ENCODE data around the gene TLL2.

Gene TLL2

DNA sequence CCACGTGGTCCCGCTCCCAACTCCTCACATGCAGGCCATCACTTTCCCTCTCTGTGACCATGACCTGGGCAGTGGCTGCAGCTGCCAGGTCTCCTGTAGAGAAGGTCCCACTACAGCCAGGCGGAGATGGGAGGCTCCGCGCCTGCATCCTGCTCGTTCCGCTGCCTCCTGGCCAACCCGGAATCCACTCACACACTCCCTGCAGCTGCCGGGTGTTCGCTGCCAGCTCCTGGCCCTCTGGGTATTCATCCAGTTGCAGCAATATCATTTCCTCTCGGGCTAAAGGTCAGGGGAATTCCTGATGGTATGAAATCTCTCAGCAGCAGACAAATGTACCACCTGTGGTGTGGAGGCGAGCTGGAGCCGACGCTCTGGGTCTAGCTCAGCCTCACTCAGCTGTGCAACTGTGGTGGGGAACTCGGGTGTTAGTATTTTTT, 65.7 kb downstream of the TLL2 start:
- Histone ChIP-seq H3K79me2 (ENCODE audit: low read length) (no peaks in the 10 kb centered on the region), H3K9me3 (replicated peaks; ENCODE audit: insufficient read depth, low read length) (no peaks in the 10 kb centered on the region), H3K27ac (ENCODE audit: low read length) (no peak overlapping the region), H3K9me2 (replicated peaks; ENCODE audit: insufficient read depth, low read length) (no peaks in the 10 kb centered on the region), H3K4me3 (ENCODE audit: low read length) (no peak overlapping the region), H3K9ac (ENCODE audit: low read length) (no peak overlapping the region), H3F3A (ENCODE audit: insufficient read depth, low read length) (no peaks in the 10 kb centered on the region), H3K27me3 (replicated peaks; ENCODE audit: insufficient read depth, low read length) (no peaks in the 10 kb centered on the region), H3K4me2 (ENCODE audit: low read depth, low read length) (no peak overlapping the region), H2AFZ (ENCODE audit: low read length) (no peak overlapping the region), H3K36me3 (replicated peaks; ENCODE audit: insufficient read depth, low read length) (no peaks in the 10 kb centered on the region), H3K4me1 (ENCODE audit: low read length) (no peaks in the 10 kb centered on the region), H4K20me1 (ENCODE audit: insufficient read depth, low read length) (no peaks in the 10 kb centered on the region)
- no peak for DNase-seq
- no peak for TF ChIP-seq EZH2phosphoT487 (IDR thresholded peaks at IDR 0.05; ENCODE audit: low read length)
- TF ChIP-seq, protein P1, sequence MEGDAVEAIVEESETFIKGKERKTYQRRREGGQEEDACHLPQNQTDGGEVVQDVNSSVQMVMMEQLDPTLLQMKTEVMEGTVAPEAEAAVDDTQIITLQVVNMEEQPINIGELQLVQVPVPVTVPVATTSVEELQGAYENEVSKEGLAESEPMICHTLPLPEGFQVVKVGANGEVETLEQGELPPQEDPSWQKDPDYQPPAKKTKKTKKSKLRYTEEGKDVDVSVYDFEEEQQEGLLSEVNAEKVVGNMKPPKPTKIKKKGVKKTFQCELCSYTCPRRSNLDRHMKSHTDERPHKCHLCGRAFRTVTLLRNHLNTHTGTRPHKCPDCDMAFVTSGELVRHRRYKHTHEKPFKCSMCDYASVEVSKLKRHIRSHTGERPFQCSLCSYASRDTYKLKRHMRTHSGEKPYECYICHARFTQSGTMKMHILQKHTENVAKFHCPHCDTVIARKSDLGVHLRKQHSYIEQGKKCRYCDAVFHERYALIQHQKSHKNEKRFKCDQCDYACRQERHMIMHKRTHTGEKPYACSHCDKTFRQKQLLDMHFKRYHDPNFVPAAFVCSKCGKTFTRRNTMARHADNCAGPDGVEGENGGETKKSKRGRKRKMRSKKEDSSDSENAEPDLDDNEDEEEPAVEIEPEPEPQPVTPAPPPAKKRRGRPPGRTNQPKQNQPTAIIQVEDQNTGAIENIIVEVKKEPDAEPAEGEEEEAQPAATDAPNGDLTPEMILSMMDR (IDR thresholded peaks at IDR 0.05; ENCODE audit: low read length), result no peak
- TF ChIP-seq EZH2 (optimal IDR thresholded peaks at IDR 0.05; ENCODE audit: low read depth, low read length), result no peak

DNA sequence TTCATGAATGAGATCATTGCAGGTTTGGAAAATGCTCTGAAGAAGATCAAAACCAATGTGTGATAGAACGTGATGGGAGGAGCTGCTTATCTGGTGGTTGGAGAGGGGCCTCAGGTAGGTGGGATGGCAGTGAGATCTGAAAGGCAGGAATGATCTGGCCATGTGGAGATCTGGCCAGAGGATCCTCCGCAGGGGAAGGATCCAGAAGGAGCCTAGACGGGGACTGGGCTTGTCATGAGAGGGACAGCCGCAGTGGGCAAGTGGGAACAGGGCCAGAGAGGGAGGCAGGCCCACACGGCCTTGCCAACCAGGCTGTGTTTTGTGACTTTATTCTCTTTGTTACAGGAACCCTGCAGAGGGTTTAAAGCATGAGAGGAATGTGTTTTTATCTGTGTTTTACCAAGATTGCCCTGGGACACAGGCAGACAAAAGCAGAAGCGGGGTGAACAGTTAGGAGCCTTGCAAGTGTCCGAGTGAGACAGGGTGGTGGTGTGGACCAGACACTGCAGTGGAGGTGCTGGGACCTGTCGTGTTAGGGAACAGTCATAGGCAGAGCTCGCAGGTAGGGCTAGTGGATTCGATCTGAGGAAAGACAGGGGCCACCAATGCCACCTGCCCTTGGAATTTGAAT, 66.6 kb downstream of the TLL2 start:
- Histone ChIP-seq H3K27ac (ENCODE audit: low read length) (no peak overlapping the region), H3K4me3 (ENCODE audit: low read length) (no peak overlapping the region), H3K79me2 (ENCODE audit: low read length) (no peaks in the 10 kb centered on the region)

DNA sequence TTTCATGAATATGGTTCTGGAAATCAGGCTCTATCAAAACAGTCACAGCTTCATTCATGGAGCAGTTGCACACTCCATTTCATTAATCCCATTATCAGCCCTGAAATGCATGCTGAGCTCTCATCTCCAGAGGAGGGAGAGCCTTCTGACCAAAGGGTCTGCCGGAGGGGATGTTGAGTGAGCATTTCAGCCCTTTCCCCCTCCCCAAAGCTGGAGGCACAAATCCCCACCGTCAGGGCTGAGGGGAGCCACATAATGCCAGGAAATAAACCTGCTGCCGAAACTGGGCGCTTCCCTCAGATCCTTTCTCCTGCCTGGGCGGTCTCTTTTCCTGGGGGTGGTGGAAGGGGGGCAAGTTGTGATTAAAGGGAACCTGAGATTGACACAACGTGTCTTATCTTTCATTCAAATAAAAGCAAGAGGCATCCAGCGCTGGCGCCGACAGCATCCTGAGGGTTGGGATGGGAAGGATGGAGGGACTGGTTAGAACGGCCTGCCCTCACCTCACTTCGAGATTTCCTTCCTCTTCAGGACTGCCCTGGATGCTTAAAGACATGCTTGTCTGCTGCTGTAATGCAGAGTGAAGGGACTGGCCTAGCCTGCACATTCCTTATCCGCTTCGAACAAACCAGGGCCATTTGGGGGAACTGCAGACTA, 71.6 kb downstream of the TLL2 start:
- no peak for DNase-seq
- TF ChIP-seq EZH2phosphoT487 (IDR thresholded peaks at IDR 0.05; ENCODE audit: low read length), result no peak
- TF ChIP-seq, protein P1 (IDR thresholded peaks at IDR 0.05; ENCODE audit: low read length), result no peak
- no peak for TF ChIP-seq EZH2 (optimal IDR thresholded peaks at IDR 0.05; ENCODE audit: low read depth, low read length)
- Histone ChIP-seq H3F3A (ENCODE audit: insufficient read depth, low read length) (no peaks in the 10 kb centered on the region), H3K27me3 (replicated peaks; ENCODE audit: insufficient read depth, low read length) (no peaks in the 10 kb centered on the region), H2AFZ (ENCODE audit: low read length) (no peak overlapping the region), H3K4me3 (ENCODE audit: low read length) (no peak overlapping the region), H4K20me1 (ENCODE audit: insufficient read depth, low read length) (no peaks in the 10 kb centered on the region), H3K36me3 (replicated peaks; ENCODE audit: insufficient read depth, low read length) (no peaks in the 10 kb centered on the region), H3K9me2 (replicated peaks; ENCODE audit: insufficient read depth, low read length) (no peaks in the 10 kb centered on the region), H3K79me2 (ENCODE audit: low read length) (no peaks in the 10 kb centered on the region), H3K9ac (ENCODE audit: low read length) (no peak overlapping the region), H3K27ac (ENCODE audit: low read length) (no peak overlapping the region), H3K4me1 (ENCODE audit: low read length) (no peaks in the 10 kb centered on the region), H3K4me2 (ENCODE audit: low read depth, low read length) (no peak overlapping the region), H3K9me3 (replicated peaks; ENCODE audit: insufficient read depth, low read length) (no peaks in the 10 kb centered on the region)

More for the DNA sequence above, 66.6 kb downstream of the TLL2 start:
- H3K9me3 ChIP-seq (replicated peaks; ENCODE audit: insufficient read depth, low read length), result no peaks in the 10 kb centered on the region
- TF ChIP-seq EZH2phosphoT487 (IDR thresholded peaks at IDR 0.05; ENCODE audit: low read length) (no peak), EZH2 (optimal IDR thresholded peaks at IDR 0.05; ENCODE audit: low read depth, low read length) (no peak)
- TF ChIP-seq, protein P1 (IDR thresholded peaks at IDR 0.05; ENCODE audit: low read length), result no peak
- no peaks in the 10 kb centered on the region for H3F3A ChIP-seq (ENCODE audit: insufficient read depth, low read length)
- DNase-seq, result no peak
- no peaks in the 10 kb centered on the region for H3K4me1 ChIP-seq (ENCODE audit: low read length)
- no peaks in the 10 kb centered on the region for H3K9me2 ChIP-seq (replicated peaks; ENCODE audit: insufficient read depth, low read length)
- H3K9ac ChIP-seq (ENCODE audit: low read length), result no peak overlapping the region
- H3K36me3 ChIP-seq (replicated peaks; ENCODE audit: insufficient read depth, low read length), result no peaks in the 10 kb centered on the region
- H3K4me2 ChIP-seq (ENCODE audit: low read depth, low read length), result no peak overlapping the region
- H2AFZ ChIP-seq (ENCODE audit: low read length), result no peak overlapping the region
- no peaks in the 10 kb centered on the region for H3K27me3 ChIP-seq (replicated peaks; ENCODE audit: insufficient read depth, low read length)
- H4K20me1 ChIP-seq (ENCODE audit: insufficient read depth, low read length), result no peaks in the 10 kb centered on the region
